SJSA1 (cell line): Measurements from ENCODE around the gene AP1G2. TPM values are rescaled to one million over a fixed set of nuclear protein-coding genes. Genes with fewer than 3 reads are reported as not detected.
A peak's percentile ranks its signal among the peaks of the same experiment; 100 is the strongest.

Experiments used
- DNase-seq, 2 experiments: peaks; one replicate each; pipeline ENCODE4 v3.0.0-alpha.2; 2015 to 2020; ENCODE audit warnings: low spot score in 2 of 2, low read depth in 1 of 2
- H3K27ac ChIP-seq: fragments of 250-450 bp; sonication (Bioruptor Pico); 2 replicates; pipeline ENCODE4 v1.5.1; 2020; ENCODE audit warnings: mild to moderate bottlenecking, moderate library complexity
- H3K27me3 ChIP-seq: fragments of 250-450 bp; sonication (Bioruptor Pico); replicated peaks from 2 replicates; pipeline ENCODE4 v1.5.1; 2020; ENCODE audit warnings: mild to moderate bottlenecking, moderate library complexity
- H3K36me3 ChIP-seq: fragments of 250-450 bp; sonication (Bioruptor Pico); 2 replicates; pipeline ENCODE4 v1.5.1; 2020; ENCODE audit warnings: mild to moderate bottlenecking
- H3K4me1 ChIP-seq: fragments of 250-450 bp; sonication (Bioruptor Pico); replicated peaks from 2 replicates; pipeline ENCODE4 v1.6.1; 2021; ENCODE audit warnings: mild to moderate bottlenecking
- H3K4me3 ChIP-seq: fragments of 250-450 bp; sonication (Bioruptor Pico); 2 replicates; pipeline ENCODE4 v1.5.1; 2020; ENCODE audit warnings: mild to moderate bottlenecking
- H3K9me3 ChIP-seq: fragments of 250-450 bp; sonication (Bioruptor Pico); replicated peaks from 2 replicates; pipeline ENCODE4 v1.5.1; 2020; ENCODE audit warnings: mild to moderate bottlenecking
- total RNA-seq: library from RNA; depleted of rRNA; stranded (reverse); fragments of >200 nt; shearing (Covaris generic); gene quantifications from 2 replicates; pipeline ENCODE4 v1.2.3, GENCODE V29; 2014

AP1G2 gene
- total RNA-seq, 1 experiment from 2014 or later = 0.74 TPM

DNA sequence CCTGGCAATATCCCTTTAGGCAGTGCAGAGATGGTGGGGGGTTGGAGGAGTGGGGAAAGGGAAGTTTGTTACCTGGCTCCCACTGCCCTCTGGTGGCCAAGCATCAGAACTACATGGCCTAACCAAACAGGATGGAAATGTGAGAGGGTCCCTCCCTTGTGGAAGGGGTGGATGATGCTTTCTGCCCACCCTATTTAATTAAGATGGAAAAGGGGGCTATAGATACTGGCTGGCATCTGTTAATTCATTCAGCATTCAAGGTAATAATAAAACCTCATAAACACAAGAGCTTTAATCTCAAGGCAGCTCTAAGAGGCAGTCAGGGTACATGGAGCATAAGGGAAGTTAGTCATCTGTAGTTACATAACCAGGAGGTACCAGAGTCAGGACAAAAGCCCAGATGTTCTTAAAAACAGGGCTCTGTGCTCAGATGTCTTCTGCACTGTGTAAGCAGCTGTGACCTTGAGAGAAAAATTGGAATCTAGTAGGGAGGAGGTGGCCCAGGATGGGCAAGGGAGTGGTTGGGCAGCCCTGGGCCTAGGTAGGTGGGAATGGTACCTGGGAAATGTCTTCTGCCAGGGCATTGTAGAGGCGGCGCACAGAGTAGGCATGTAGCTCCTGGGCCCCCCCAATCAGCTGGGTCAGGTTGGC is 4.6 kb downstream of the AP1G2 start:
- peak; percentile 27 to 57 for DNase-seq
- Histone ChIP-seq H3K4me3 (no peak overlapping the region), H3K27ac (no peak overlapping the region), H3K36me3 (no peaks in the 10 kb centered on the region; the same call in 1 of the 2 replicates), H3K4me1 (peaks cover 10% of the 10 kb centered on the region), H3K9me3 (no peaks in the 10 kb centered on the region), H3K27me3 (no peaks in the 10 kb centered on the region)

GRCh38 chr14:23561873-23562821 is 5.4 kb downstream of the AP1G2 start:
- H3K4me3 ChIP-seq = no peak overlapping the region
- no peaks in the 10 kb centered on the region; the same call in 1 of the 2 replicates for H3K36me3 ChIP-seq
- H3K9me3 ChIP-seq = no peaks in the 10 kb centered on the region
- no peak for DNase-seq
- no peak overlapping the region for H3K27ac ChIP-seq
- H3K4me1 ChIP-seq = peaks cover 4% of the 10 kb centered on the region
- H3K27me3 ChIP-seq = no peaks in the 10 kb centered on the region

DNA sequence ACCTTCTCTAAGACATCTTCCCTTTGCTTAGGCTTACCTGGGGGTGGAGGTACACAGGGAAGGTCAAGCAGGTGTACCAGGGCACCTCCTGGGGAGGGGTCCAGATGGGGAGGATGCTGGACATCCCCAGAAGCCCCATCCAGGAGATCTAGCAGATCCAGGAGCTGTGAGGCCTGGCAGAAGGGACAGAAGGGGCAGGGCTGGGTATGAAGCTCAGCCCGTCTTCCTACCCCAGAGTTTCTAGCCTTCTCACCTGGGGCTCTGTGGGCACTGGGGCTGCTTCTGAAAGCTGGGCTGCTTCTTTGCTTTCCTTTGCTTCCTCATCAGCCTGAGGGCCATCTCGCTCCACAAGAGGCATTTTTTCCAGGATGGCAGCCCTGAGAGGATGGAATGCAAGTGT is 6.3 kb downstream of the AP1G2 start:
- H3K4me3 ChIP-seq = no peak overlapping the region
- DNase-seq = no peak

GRCh38 chr14:23559926-23560520 is 7.6 kb downstream of the AP1G2 start:
- H3K4me1 ChIP-seq = peaks cover 9% of the 10 kb centered on the region
- DNase-seq = no peak
- H3K36me3 ChIP-seq = no peaks in the 10 kb centered on the region; the same call in 1 of the 2 replicates
- H3K4me3 ChIP-seq = no peak overlapping the region
- no peak overlapping the region for H3K27ac ChIP-seq
- H3K9me3 ChIP-seq = no peaks in the 10 kb centered on the region
- H3K27me3 ChIP-seq = no peaks in the 10 kb centered on the region

More for the DNA sequence above, 6.3 kb downstream of the AP1G2 start:
- no peaks in the 10 kb centered on the region; the same call in 1 of the 2 replicates for H3K36me3 ChIP-seq
- H3K27me3 ChIP-seq = no peaks in the 10 kb centered on the region
- H3K4me1 ChIP-seq = peaks cover 9% of the 10 kb centered on the region
- no peaks in the 10 kb centered on the region for H3K9me3 ChIP-seq
- no peak overlapping the region for H3K27ac ChIP-seq

DNA sequence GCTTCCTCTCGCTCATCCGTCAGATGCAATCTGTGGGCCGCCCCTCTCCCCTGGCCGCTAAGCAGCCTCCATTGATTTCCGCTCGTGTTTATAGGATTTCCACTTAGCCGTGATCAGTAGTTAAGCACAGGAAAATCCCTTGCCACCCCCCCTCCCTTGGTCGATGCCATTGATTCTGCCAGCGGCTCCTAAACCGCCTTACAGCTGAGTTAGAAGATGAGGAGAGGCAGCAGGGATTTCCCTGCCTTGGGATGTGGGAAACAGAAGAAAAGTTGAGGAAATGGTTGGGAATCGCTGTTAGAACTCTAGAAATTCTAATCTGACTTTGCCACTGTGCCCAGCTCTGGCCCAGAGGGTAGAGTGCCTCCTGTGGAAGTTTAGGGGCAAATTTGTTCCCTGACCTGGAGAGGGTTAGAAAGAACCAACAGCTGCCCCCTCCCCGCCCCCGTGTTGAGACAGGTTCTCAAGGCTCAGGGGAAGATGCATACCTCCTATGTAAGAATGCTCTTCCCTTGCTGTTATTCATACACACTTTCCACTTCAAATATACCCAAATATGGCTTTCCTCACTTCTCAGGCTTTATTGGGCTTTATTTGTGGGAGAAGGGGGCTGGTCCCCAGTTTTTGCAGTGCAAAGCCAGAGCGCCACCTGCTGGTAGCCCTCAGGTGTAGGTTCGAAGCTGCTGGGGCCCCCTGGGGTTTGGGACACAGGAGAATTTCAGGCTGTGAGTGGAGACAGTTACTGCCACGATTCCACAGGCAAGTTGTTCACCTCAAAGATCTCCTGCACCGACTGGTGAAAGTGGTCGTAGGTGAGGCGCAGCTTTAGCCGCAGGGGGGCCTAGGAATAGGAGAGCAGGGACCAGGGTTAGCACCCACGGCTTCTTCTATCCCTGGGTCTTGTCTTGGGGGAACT is 8.3 kb downstream of the AP1G2 start:
- DNase-seq = peak in 1 of 2 experiments; percentile 58
- no peaks in the 10 kb centered on the region for H3K27me3 ChIP-seq
- H3K27ac ChIP-seq = no peak overlapping the region
- H3K36me3 ChIP-seq = no peaks in the 10 kb centered on the region; the same call in 1 of the 2 replicates
- peaks cover 9% of the 10 kb centered on the region for H3K4me1 ChIP-seq
- H3K9me3 ChIP-seq = no peaks in the 10 kb centered on the region
- H3K4me3 ChIP-seq = no peak overlapping the region

DNA sequence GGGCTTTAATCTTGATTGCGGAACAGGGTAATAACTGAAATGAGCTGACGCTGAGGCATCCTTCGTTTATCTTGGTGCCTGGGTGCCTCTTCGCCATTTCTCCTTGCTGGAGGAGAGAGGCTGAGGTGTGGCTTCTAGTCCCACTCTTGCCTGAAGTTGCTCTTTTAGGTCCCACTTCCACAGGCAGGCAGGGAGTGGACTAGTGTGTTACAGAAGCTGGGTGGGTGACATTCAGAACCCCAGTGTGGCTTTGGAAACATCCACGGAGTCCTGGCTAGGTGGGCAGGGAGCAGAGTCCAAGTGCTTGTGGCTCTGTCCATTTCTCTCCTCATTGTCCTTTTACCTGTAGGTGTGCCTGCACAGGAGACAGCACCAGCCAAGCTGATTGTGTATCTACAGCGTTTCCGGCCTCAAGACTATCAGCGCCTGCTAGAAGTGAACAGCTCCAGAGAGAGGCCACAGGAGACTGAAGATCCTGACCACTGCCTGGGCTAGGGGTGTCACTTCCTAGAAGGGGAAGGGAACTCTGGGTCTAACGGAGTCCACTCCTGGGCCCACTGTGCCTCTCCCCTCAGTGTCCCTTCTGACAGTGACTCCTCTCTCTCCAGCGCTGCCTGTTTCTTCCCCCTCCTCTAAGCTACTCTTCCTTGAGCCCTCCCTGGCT is 9.1 kb downstream of the AP1G2 start:
- H3K4me1 ChIP-seq = peaks cover 9% of the 10 kb centered on the region
- no peak overlapping the region for H3K4me3 ChIP-seq
- H3K36me3 ChIP-seq = no peaks in the 10 kb centered on the region; the same call in 1 of the 2 replicates
- DNase-seq = no peak
- H3K27me3 ChIP-seq = no peaks in the 10 kb centered on the region
- H3K27ac ChIP-seq = no peak overlapping the region
- H3K9me3 ChIP-seq = no peaks in the 10 kb centered on the region

- H3K4me3 ChIP-seq = no peak overlapping the region
Measured at GRCh38 chr14:23557946-23558345, 9.6 kb downstream of the AP1G2 start.

GRCh38 chr14:23557521-23557920 is 10.1 kb downstream of the AP1G2 start:
- no peak overlapping the region for H3K27ac ChIP-seq

More at GRCh38 chr14:23557946-23558345, 9.6 kb downstream of the AP1G2 start:
- Histone ChIP-seq H3K36me3 (no peaks in the 10 kb centered on the region; the same call in 1 of the 2 replicates), H3K9me3 (no peaks in the 10 kb centered on the region), H3K4me1 (peaks cover 9% of the 10 kb centered on the region), H3K27ac (no peak overlapping the region), H3K27me3 (no peaks in the 10 kb centered on the region)
- DNase-seq = no peak

GRCh38 chr14:23556700-23557440 is 10.7 kb downstream of the AP1G2 start:
- Histone ChIP-seq H3K4me3 (peak overlapping the region; percentile 74), H3K4me1 (peaks cover 9% of the 10 kb centered on the region), H3K36me3 (no peaks in the 10 kb centered on the region; the same call in 1 of the 2 replicates), H3K9me3 (no peaks in the 10 kb centered on the region), H3K27ac (no peak overlapping the region), H3K27me3 (peaks cover 1% of the 10 kb centered on the region)
- DNase-seq = no peak

More at GRCh38 chr14:23557521-23557920, 10.1 kb downstream of the AP1G2 start:
- H3K36me3 ChIP-seq = no peaks in the 10 kb centered on the region; the same call in 1 of the 2 replicates
- no peaks in the 10 kb centered on the region for H3K27me3 ChIP-seq
- H3K4me1 ChIP-seq = peaks cover 9% of the 10 kb centered on the region
- DNase-seq = no peak
- H3K9me3 ChIP-seq = no peaks in the 10 kb centered on the region
- H3K4me3 ChIP-seq = no peak overlapping the region

- DNase-seq = peak; percentile 90 to 93
- H3K27ac ChIP-seq = peak within 1 kb of the TSS; percentile 75
- H3K36me3 ChIP-seq = no peaks in the 10 kb centered on the region; the same call in 1 of the 2 replicates
- H3K9me3 ChIP-seq = no peaks in the 10 kb centered on the region
- H3K4me3 ChIP-seq = peak within 1 kb of the TSS; percentile 74
- peaks cover 16% of the 10 kb centered on the region for H3K4me1 ChIP-seq
- H3K27me3 ChIP-seq = peaks cover 9% of the 10 kb centered on the region
Measured at GRCh38 chr14:23555882-23556699, 11.5 kb downstream of the AP1G2 start, which contains the start of gene THTPA. Gene THTPA, plus strand, starts transcription at chr14:23556271. Its CDS starts 487 bp downstream, at chr14:23556758.

DNA sequence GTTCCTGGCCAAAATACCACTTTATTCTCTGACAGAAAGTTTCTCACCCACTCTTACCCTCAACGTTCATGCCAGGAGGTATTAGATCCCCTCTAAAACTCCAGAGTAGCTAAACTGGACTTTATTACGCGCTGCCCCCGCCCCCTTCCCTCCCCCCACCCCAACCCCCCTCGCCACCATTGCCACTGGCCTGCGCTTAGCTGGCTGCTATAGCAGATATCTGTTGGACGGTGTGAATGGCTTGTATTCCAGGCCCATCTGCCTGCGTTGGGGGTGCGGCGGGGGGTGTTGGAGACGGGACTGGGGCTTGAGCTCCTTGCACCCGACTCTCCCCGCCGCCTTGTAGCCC is 12.1 kb downstream of the AP1G2 start:
- peaks cover 17% of the 10 kb centered on the region for H3K4me1 ChIP-seq
- H3K4me3 ChIP-seq = peak overlapping the region; percentile 74
- H3K36me3 ChIP-seq = no peaks in the 10 kb centered on the region; the same call in 1 of the 2 replicates
- no peak overlapping the region; the same call in 1 of the 2 replicates for H3K27ac ChIP-seq
- H3K27me3 ChIP-seq = peaks cover 15% of the 10 kb centered on the region
- DNase-seq = no peak
- H3K9me3 ChIP-seq = no peaks in the 10 kb centered on the region
